SW 1271 (cell line): ENCODE data around the gene PIF1.

Experiments used
- DNase-seq, 2 experiments: peaks; one replicate each; lab custom pipeline; 2025; lab: John Stamatoyannopoulos, UW

The PIF1 gene

GRCh38 chr15:64775551-64776401 is 49.7 kb downstream of the PIF1 start, which contains the start of gene RBPMS2:
TSS of gene RBPMS2 (minus strand) at chr15:64775589. CDS start at chr15:64775319, 270 bp downstream.
- DNase-seq: peak in 1 of 2 experiments; percentile 30

GRCh38 chr15:64774629-64775493 is 50.6 kb downstream of the PIF1 start:
- no peak for DNase-seq

- DNase-seq: no peak
Observed at GRCh38 chr15:64774037-64774628, 51.3 kb downstream of the PIF1 start.

DNA sequence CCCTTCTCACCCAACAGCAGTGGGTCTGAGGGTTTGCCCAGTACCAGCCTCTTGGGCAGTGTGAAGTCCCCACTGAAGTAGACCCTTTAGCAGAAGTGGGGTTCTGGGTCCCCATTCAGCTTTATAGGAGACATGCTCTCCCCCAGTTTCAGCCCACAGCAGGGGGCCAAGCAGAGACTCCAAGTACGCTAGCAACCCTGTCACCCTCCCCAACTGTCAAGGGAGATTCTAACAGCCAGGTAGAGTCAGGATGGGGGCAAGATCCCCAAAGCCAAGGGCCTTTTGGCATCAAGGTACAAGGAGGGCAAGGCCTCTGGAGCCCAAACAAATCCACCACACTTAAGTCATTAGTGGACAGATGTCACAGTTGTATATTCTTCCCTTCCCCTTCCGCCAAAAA is 51.8 kb downstream of the PIF1 start:
- no peak for DNase-seq

- no peak for DNase-seq
Observed at GRCh38 chr15:64772964-64773363, 52.5 kb downstream of the PIF1 start.

DNA sequence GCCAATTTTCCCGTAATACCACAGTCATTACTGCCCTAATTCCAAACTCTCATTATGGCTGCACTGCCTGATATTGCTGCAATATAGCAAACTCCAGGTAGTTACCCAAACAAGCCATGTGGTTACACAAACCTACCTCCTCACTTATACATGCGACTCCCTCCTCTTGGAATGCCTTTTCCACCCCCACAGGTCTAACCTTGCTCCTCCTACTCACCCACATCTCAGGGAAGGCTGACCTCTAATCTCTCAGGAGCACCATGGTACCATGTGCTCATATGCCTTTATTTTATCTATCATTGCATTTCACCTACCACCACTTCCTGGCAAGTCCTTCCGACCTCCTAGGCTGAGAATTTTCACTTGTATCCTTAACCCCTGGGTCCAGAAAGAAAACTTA is 53.0 kb downstream of the PIF1 start:
- DNase-seq: no peak

DNA sequence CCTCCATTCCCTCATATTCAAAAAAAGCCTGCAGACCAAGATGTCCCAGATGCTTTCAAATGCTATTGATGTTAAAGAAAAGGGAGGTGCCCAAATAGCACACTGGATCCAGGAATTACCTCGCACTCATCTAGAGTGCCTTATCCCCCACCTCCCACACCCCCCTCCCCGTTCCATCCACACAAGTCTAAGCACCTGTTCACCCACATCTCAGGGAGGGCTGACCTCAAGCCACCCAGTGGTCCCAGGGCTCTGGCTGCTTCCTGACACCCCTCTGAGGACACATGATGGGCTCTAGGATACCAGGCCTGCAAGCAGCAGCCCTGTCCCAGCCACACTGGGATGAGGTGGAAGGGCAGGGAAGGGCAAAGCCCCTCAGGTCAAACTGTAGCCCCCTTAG is 54.8 kb downstream of the PIF1 start:
- no peak for DNase-seq

DNA sequence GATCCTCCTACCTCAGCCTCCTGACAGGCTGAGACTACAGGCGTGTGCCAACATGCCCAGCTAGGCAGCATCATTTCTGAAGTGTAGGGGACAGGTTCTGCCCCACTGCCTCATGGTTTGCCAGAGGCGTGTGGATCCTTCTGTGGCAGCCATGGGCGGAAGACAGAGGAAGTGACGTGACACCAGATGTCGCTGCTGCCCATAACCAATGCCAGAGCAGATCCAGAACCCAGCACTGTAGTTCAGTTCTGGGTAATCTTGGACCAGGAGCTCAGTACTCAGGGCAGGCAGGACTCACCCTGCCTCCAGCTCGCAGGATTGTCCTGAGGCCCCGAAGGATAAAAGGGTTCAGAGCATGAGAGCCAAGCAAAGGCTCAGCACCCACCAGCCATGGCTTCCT is 58.2 kb downstream of the PIF1 start:
- no peak for DNase-seq

DNA sequence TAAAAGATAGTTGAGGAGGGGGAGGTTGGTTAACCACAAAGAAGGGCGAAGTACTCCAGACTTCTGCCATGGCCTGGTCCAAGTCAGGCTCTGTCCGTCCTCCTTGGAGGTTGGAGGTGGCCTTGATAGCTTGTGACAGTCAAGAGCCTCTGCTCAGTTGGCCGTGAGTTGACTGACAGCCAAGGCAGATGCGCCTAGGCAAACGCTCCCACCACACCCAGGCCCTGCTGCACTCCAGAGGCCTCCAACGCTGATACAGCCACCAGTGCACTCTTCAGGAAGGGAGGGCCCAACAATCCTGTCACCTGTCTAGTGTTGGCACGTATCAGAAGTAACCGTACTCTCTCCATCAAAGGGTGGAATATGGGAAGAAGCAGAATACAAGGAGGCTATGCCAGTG is 59.4 kb downstream of the PIF1 start:
- DNase-seq: no peak
